ENCODE results near the gene ITGA5.

The ITGA5 gene

DNA sequence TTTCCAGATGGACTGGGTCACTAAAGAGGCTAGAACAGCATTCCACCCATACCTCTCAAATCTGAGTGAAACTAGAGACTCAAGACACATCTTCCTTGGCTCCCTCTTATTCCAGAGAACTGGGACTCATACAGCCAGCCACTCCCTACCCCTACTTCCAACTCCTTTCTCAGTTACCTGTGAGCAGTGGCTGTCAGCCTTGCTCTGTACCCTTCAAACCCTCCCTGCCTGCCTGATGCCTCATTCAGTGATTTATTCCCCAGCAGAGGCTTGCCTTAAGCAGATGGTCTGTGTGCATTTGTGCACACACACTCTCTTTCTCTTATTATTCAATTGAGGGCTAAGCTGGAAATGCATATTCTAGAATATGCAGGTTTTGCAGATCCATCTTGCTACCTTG is 69.4 kb downstream of the ITGA5 start:
- no peak for DNase-seq

DNA sequence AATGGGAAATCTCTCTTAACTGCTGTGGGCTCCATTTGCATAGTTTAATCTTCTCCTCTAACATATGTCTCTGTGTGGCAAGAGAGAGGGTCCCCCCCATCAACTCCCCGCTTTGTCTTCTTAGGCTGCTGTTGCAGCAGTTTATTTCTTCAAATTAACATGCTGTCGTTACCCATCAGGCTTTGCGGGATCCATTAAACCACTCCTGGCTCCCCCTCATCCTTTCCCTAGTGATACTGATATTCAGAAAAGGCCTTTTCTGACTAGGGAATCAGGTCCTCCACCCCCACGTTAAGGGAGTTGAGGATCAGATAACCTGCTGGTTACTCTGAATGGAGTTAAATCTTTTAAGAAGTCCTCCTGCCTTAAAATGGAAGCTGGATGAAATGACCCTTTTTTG is 70.0 kb downstream of the ITGA5 start:
- DNase-seq = no peak

Data from HCEC 1CT (cell line).